Naive thymus-derived CD8-positive, alpha-beta T cell (primary cell): Measurements from ENCODE around the gene DGKQ. TPM values are rescaled to one million over a fixed set of nuclear protein-coding genes. Genes with fewer than 3 reads are reported as not detected.
"Not testable (repeated sequence)": the region's sequence is repeated elsewhere in the genome, so short reads cannot be mapped to it uniquely, and the experiment has no call there.

Experiments
- ATAC-seq, 2 donors: fragments of 150-1000 bp; cut with Tn5 transposase in 1 of 2; sonication (Bioruptor Pico), chemical (Tn5 transposase) in 1 of 2; 1 replicate in 1 of 2; 2 replicates in 1 of 2; pipeline ENCODE4 v1.10.0; 2021; ENCODE audit warnings: mild to moderate bottlenecking in 2 of 2, moderate library complexity in 2 of 2
- POLR2A ChIA-PET: fragments of 350-600 bp; sonication (Branson Sonifier 250); formaldehyde crosslinking; loops from one replicate; lab custom pipeline; 2021; ENCODE audit warnings: antibody characterized with exemption; lab: Charles Lee
- DNase-seq, 10 donors: peaks; one replicate each; pipeline versions ENCODE4 v3.0.0 to v3.0.0-alpha.2; 2020 to 2022
- H3K27ac Mint-ChIP-seq, 10 donors: one replicate each; pipeline ENCODE4 v1.8.0; 2020 to 2022; ENCODE audit warnings: mild to moderate bottlenecking in 10 of 10, mixed read lengths in 10 of 10, moderate library complexity in 4 of 10, inconsistent platforms in 1 of 10
- H3K27me3 Mint-ChIP-seq, 5 donors: one replicate each; pipeline ENCODE4 v1.8.0; 2021 to 2022; ENCODE audit warnings: mixed read lengths in 5 of 5
- H3K36me3 Mint-ChIP-seq, 3 donors: one replicate each; pipeline ENCODE4 v1.8.0; 2020 to 2022; ENCODE audit warnings: mixed read lengths in 3 of 3, mild to moderate bottlenecking in 2 of 3, inconsistent platforms in 1 of 3
- H3K4me1 Mint-ChIP-seq, 4 donors: one replicate each; pipeline ENCODE4 v1.8.0; 2021 to 2022; ENCODE audit warnings: mixed read lengths in 4 of 4
- H3K4me3 Mint-ChIP-seq, 10 donors: one replicate each; pipeline ENCODE4 v1.8.0; 2020 to 2022; ENCODE audit warnings: mild to moderate bottlenecking in 10 of 10, mixed read lengths in 10 of 10, moderate library complexity in 6 of 10, inconsistent platforms in 1 of 10
- H3K9me3 Mint-ChIP-seq, 9 donors: one replicate each; pipeline ENCODE4 v1.8.0; 2020 to 2022; ENCODE audit warnings: mixed read lengths in 9 of 9, mild to moderate bottlenecking in 3 of 9, inconsistent platforms in 1 of 9, moderate library complexity in 1 of 9
- polyA plus RNA-seq, 3 donors: library from polyadenylated mRNA; unstranded; fragments of 300-500 nt; fragmentation: Illumina TruSeq; gene quantifications; one replicate each; pipeline ENCODE4 v1.2.3, GENCODE V29; 2021
- total RNA-seq, 8 experiments: library from RNA in 2 of 8; stranded (reverse) in 2 of 8; gene quantifications; one replicate each; pipeline ENCODE4 v1.2.3 and lab custom pipeline; 2021 to 2026

The DGKQ gene
- total and polyA plus RNA-seq, 5 experiments from 2014 or later = 2.2 to 39.9 (median 17.3) TPM

- H3K27me3 Mint-ChIP-seq = peaks cover 10 to 56% (median 30%) of the 10 kb centered on the region in 5 donors
These were observed 33.5 kb upstream of the DGKQ start for GRCh38 chr4:1006856-1007255.

DNA sequence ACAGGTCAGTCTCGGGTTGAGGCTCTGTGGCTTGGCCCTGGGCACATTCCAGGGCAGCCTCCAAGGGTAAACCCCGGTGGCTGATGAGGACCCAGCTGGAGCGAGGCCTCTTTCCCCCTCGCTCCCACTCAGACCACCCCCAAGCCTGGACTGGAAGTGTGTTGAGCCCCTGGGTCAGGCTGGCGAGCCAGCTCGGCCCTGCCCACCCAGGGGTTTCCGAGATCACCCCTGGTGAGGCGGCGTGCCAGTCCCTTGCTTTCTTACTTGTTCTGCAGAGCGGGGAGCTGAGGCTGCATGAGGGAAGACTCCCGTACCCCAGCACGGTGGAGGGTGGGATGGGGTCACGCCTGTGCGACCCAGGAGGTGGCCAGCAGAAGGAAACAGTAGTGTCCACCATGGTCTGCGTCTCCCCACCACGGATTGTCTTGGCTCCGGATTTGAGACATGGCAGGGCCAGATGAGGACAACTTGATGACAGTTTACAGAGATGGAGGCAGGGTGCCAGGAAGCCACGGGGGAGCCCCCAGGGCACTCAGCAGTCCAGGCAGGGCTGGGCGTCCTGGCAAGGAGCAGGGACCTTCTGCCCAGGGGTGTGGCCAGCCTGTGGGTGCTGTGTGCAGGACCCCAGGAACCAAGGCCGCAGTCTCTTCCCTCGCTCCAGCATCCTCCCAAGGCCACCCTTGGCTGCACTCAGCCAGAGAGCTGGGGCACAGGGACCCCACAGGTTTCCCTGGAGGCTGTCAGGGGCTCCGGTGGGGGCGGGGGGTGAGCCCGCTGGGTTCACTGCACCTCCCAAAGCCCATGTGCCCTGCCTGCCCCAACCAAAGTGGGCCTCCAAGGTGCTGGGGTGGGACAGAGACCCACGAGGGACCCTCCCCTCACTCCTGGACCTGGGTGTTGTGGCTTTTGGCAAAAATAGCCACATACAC is 31.5 kb upstream of the DGKQ start:
- no peak for ATAC-seq
- H3K4me1 Mint-ChIP-seq = peaks cover 5 to 11% (median 9%) of the 10 kb centered on the region in 4 donors
- H3K4me3 Mint-ChIP-seq = peak overlapping the region in 1 of 10 donors; percentile 25
- DNase-seq = no peak
- POLR2A ChIA-PET = no interaction called here
- H3K27ac Mint-ChIP-seq = no peak overlapping the region
- peaks cover 0 to 2% (median 0%) of the 10 kb centered on the region in 9 donors for H3K9me3 Mint-ChIP-seq
- peaks cover 10 to 68% (median 34%) of the 10 kb centered on the region in 5 donors for H3K27me3 Mint-ChIP-seq
- H3K36me3 Mint-ChIP-seq = peaks cover 0 to 9% (median 3%) of the 10 kb centered on the region in 3 donors

More at GRCh38 chr4:1006856-1007255, 33.5 kb upstream of the DGKQ start:
- Mint-ChIP-seq H3K36me3 (peaks cover 0 to 9% (median 3%) of the 10 kb centered on the region in 3 donors), H3K9me3 (no peaks in the 10 kb centered on the region), H3K4me3 (no peak overlapping the region), H3K27ac (no peak overlapping the region), H3K4me1 (peaks cover 9 to 15% (median 13%) of the 10 kb centered on the region in 4 donors)
- POLR2A ChIA-PET = no interaction called here
- ATAC-seq (no peak), DNase-seq (no peak)

DNA sequence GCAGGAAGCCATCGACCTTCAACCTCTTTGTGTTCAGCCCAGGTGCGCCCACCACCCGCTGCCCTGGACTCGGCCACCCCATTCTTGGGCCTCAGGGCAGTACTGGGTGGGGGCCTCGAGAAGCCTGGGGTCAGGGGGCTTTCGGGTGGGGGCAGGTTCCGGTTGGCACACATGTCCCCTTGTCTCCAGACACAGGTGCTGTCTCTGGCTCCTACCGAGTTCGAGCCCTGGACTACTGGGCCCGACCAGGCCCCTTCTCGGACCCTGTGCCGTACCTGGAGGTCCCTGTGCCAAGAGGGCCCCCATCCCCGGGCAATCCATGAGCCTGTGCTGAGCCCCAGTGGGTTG is 30.7 kb upstream of the DGKQ start:
- peaks cover 0 to 8% (median 3%) of the 10 kb centered on the region in 3 donors for H3K36me3 Mint-ChIP-seq
- ATAC-seq = no peak
- H3K4me3 Mint-ChIP-seq = peak overlapping the region in 3 of 10 donors; percentile 25 to 51 (median 26)
- DNase-seq = no peak
- no peak overlapping the region for H3K27ac Mint-ChIP-seq
- peaks cover 0 to 2% (median 0%) of the 10 kb centered on the region in 9 donors for H3K9me3 Mint-ChIP-seq
- peaks cover 13 to 71% (median 36%) of the 10 kb centered on the region in 5 donors for H3K27me3 Mint-ChIP-seq
- H3K4me1 Mint-ChIP-seq = peaks cover 4 to 12% (median 8%) of the 10 kb centered on the region in 4 donors
- POLR2A ChIA-PET = no interaction called here

DNA sequence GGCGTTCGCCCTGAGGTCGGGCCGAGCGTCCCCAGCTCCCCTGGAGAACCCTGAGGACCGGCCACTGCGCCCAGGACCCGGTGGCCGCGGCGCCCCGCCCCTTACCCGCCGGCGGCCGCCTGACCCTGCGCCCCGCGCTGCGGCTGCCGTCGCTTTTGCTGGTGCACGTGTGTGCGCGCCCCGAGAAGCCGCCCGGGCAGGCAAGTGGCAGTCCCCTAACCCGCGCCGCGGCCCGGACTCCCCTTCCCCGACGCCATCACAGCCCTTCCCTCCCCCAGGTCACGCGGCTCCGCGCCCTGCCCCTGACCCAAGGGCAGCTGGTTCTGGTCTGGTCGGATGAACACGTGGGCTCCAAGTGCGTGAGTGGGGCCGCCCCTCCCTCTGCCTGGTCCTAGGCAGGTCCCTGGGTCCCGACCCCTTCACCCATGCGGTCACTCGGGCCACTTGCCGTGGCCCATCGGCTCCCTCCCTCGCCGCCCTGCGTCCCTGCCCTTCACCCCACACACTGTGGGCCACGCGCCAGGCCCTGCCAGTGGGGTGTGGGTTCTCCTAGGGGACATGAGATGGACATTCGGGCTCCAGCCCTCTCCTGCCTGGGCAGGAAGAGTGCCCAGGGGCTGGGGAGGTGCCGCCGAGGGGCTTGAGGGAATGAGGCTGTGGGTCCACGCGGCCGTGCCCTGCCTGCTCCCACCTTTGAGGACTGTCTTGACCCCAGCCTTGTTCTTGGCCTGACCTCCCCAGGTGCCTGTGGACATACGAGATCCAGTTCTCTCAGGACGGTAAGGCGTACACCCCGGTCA is 30.1 kb upstream of the DGKQ start:
- H3K4me3 Mint-ChIP-seq = peak overlapping the region in 3 of 10 donors; percentile 25 to 51 (median 26)
- DNase-seq (no peak), ATAC-seq (no peak)
- H3K27ac Mint-ChIP-seq = no peak overlapping the region
- peaks cover 3 to 9% (median 7%) of the 10 kb centered on the region in 4 donors for H3K4me1 Mint-ChIP-seq
- peaks cover 0 to 6% (median 3%) of the 10 kb centered on the region in 3 donors for H3K36me3 Mint-ChIP-seq
- peaks cover 0 to 2% (median 0%) of the 10 kb centered on the region in 9 donors for H3K9me3 Mint-ChIP-seq
- POLR2A ChIA-PET = no interaction called here
- peaks cover 13 to 71% (median 33%) of the 10 kb centered on the region in 5 donors for H3K27me3 Mint-ChIP-seq

DNA sequence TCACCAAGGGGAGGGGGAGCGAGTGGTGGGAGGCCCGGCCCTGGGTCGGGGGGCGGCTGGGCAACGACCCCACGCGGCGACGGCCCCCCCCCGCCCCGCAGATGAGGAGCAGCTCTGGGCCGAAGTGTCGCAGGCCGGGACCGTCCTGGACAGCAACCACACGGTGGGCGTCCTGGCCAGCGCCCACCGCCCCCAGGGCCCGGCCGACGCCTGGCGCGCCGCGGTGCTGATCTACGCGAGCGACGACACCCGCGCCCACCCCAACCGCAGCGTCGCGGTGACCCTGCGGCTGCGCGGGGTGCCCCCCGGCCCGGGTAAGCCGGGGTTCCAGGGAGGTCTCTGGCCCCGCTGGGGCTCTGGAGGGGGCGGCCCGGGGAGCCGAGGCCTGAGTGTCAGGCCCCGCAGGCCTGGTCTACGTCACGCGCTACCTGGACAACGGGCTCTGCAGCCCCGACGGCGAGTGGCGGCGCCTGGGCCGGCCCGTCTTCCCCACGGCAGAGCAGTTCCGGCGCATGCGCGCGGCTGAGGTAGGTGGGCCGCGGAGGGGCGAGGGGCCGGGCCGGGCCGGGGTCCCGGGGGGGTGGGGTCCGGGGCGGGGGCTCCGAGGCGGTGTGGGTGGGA is 29.4 kb upstream of the DGKQ start:
- peaks cover 14 to 71% (median 29%) of the 10 kb centered on the region in 5 donors for H3K27me3 Mint-ChIP-seq
- peaks cover 0 to 6% (median 2%) of the 10 kb centered on the region in 3 donors for H3K36me3 Mint-ChIP-seq
- H3K4me1 Mint-ChIP-seq = peaks cover 9 to 15% (median 12%) of the 10 kb centered on the region in 4 donors
- H3K4me3 Mint-ChIP-seq = no peak overlapping the region
- peaks cover 0 to 2% (median 0%) of the 10 kb centered on the region in 9 donors for H3K9me3 Mint-ChIP-seq
- DNase-seq (no peak), ATAC-seq (peak in 1 of 2 donors; percentile 37)
- H3K27ac Mint-ChIP-seq = no peak overlapping the region
- POLR2A ChIA-PET = no interaction called here

DNA sequence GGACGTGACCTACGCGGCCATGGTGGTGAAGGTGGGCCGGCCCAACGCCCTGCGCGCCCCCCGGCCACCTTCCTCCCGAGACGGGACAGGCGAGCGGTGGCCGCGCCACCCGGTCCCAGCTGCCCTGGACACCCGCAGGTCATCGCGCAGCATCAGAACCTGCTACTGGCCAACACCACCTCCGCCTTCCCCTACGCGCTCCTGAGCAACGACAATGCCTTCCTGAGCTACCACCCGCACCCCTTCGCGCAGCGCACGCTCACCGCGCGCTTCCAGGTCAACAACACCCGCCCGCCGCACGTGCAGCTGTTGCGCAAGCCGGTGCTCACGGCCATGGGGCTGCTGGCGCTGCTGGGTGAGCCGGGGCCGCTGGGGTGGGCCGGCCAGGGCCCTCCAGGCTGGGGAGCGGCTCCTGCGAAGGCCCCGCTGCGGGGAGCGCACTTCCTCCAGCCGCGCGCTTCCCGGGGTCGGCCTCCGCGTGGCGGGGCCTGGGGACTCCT is 28.8 kb upstream of the DGKQ start:
- H3K9me3 Mint-ChIP-seq = peaks cover 0 to 2% (median 0%) of the 10 kb centered on the region in 9 donors
- POLR2A ChIA-PET = interaction anchor here (0.7 kb wide), 1 partner anchor 15 kb away, joined by 3 read pairs; the partner anchor contains the start of gene IDUA
- DNase-seq (peak in 1 of 10 donors; percentile 20), ATAC-seq (peak; percentile 23 to 56)
- peaks cover 0 to 6% (median 2%) of the 10 kb centered on the region in 3 donors for H3K36me3 Mint-ChIP-seq
- no peak overlapping the region for H3K27ac Mint-ChIP-seq
- no peak overlapping the region for H3K4me3 Mint-ChIP-seq
- H3K4me1 Mint-ChIP-seq = peaks cover 9 to 15% (median 12%) of the 10 kb centered on the region in 4 donors
- H3K27me3 Mint-ChIP-seq = peaks cover 12 to 67% (median 25%) of the 10 kb centered on the region in 5 donors

- ATAC-seq (no peak), DNase-seq (no peak)
- Mint-ChIP-seq H3K4me1 (peaks cover 9 to 18% (median 16%) of the 10 kb centered on the region in 4 donors), H3K4me3 (peak overlapping the region in 2 of 10 donors; percentile 4 to 45), H3K9me3 (peaks cover 0 to 2% (median 0%) of the 10 kb centered on the region in 9 donors), H3K27ac (no peak overlapping the region), H3K36me3 (peaks cover 0 to 6% (median 2%) of the 10 kb centered on the region in 3 donors), H3K27me3 (peaks cover 8 to 62% (median 23%) of the 10 kb centered on the region in 5 donors)
- POLR2A ChIA-PET = interaction anchor here (0.7 kb wide), 1 partner anchor 15 kb away, joined by 3 read pairs; the partner anchor contains the start of gene IDUA
These were observed 28.3 kb upstream of the DGKQ start for GRCh38 chr4:1001561-1002130.

- peaks cover 9 to 18% (median 16%) of the 10 kb centered on the region in 4 donors for H3K4me1 Mint-ChIP-seq
- peaks cover 0 to 6% (median 2%) of the 10 kb centered on the region in 3 donors for H3K36me3 Mint-ChIP-seq
- H3K27ac Mint-ChIP-seq = no peak overlapping the region
- H3K4me3 Mint-ChIP-seq = peak overlapping the region in 2 of 10 donors; percentile 43 to 62
- H3K27me3 Mint-ChIP-seq = peaks cover 8 to 54% (median 19%) of the 10 kb centered on the region in 5 donors
- DNase-seq (no peak), ATAC-seq (no peak)
- POLR2A ChIA-PET = interaction anchor here (0.5 kb wide), 1 partner anchor 301 kb away, joined by 3 read pairs; no protein-coding TSS in a partner anchor
- peaks cover 0 to 2% (median 0%) of the 10 kb centered on the region in 9 donors for H3K9me3 Mint-ChIP-seq
These were observed 27.4 kb upstream of the DGKQ start for GRCh38 chr4:1000686-1001260.

GRCh38 chr4:999882-1000425 is 26.6 kb upstream of the DGKQ start:
- no peak for DNase-seq
- POLR2A ChIA-PET = interaction anchor here (0.5 kb wide), 1 partner anchor 301 kb away, joined by 3 read pairs; no protein-coding TSS in a partner anchor
- peaks cover 9 to 18% (median 16%) of the 10 kb centered on the region in 4 donors for H3K4me1 Mint-ChIP-seq
- H3K4me3 Mint-ChIP-seq = no peak overlapping the region
- no peak overlapping the region for H3K27ac Mint-ChIP-seq
- ATAC-seq = no peak
- H3K9me3 Mint-ChIP-seq = peaks cover 0 to 2% (median 0%) of the 10 kb centered on the region in 9 donors
- H3K27me3 Mint-ChIP-seq = peaks cover 8 to 49% (median 16%) of the 10 kb centered on the region in 5 donors
- H3K36me3 Mint-ChIP-seq = peaks cover 0 to 6% (median 2%) of the 10 kb centered on the region in 3 donors

- not testable (repeated sequence) for H3K27ac Mint-ChIP-seq, H3K36me3 Mint-ChIP-seq, DNase-seq, ATAC-seq, H3K9me3 Mint-ChIP-seq
- Mint-ChIP-seq H3K27me3 (peaks cover 6 to 43% (median 14%) of the 10 kb centered on the region in 5 donors), H3K4me1 (peaks cover 9 to 18% (median 16%) of the 10 kb centered on the region in 4 donors), H3K4me3 (peak overlapping the region in 4 of 10 donors; percentile 10 to 55 (median 46))
- POLR2A ChIA-PET = interaction anchor here (0.7 kb wide), 1 partner anchor 692 kb away, joined by 3 read pairs; no protein-coding TSS in a partner anchor
These were observed 26.0 kb upstream of the DGKQ start for GRCh38 chr4:999240-999863.
